WTC11 (cell line): Measurements from ENCODE around the gene VSX2. TPM values are rescaled to one million over a fixed set of nuclear protein-coding genes. Genes with fewer than 3 reads are reported as not detected.

Source experiments
- ATAC-seq: fragments of 200-7000 bp; cut with Tn5 transposase; 2 replicates; pipeline ENCODE4 v1.10.0; 2021; ENCODE audit warnings: mild to moderate bottlenecking, moderate library complexity
- CTCF ChIA-PET: fragments of 300-600 bp; sonication (Branson Sonifier 250); formaldehyde crosslinking; loops from one replicate; lab custom pipeline; 2021; ENCODE audit warnings: antibody characterized with exemption; lab: Charles Lee
- POLR2A ChIA-PET: fragments of 350-600 bp; sonication (Branson Sonifier 250); formaldehyde crosslinking; loops from one replicate; lab custom pipeline; 2021; ENCODE audit warnings: antibody characterized with exemption; lab: Charles Lee
- DNase-seq: peaks from one replicate; pipeline ENCODE4 v3.0.0; 2021; ENCODE audit warnings: low spot score
- H3K27ac Mint-ChIP-seq: 2 replicates; pipeline ENCODE4 v1.8.0; 2021; ENCODE audit warnings: mixed read lengths
- H3K27me3 Mint-ChIP-seq: 2 replicates; pipeline ENCODE4 v1.8.0; 2021; ENCODE audit warnings: low read depth, mild to moderate bottlenecking, moderate library complexity, mixed read lengths
- H3K36me3 Mint-ChIP-seq: 2 replicates; pipeline ENCODE4 v1.8.0; 2021; ENCODE audit warnings: mixed read lengths
- H3K4me1 Mint-ChIP-seq: 2 replicates; pipeline ENCODE4 v1.8.0; 2022; ENCODE audit warnings: mixed read lengths
- H3K4me3 Mint-ChIP-seq: 2 replicates; pipeline ENCODE4 v1.8.0; 2021; ENCODE audit warnings: mild to moderate bottlenecking, moderate library complexity, mixed read lengths
- H3K9me3 Mint-ChIP-seq: 2 replicates; pipeline ENCODE4 v1.8.0; 2021; ENCODE audit warnings: mixed read lengths
- ARID4B ChIP-seq: sonication (generic); formaldehyde crosslinking; IDR thresholded peaks from 2 replicates; pipeline ENCODE4 v1.8.0; 2023; ENCODE audit warnings: missing genetic modification reagents, mild to moderate bottlenecking, borderline replicate concordance
- E2F1 ChIP-seq: sonication (generic); formaldehyde crosslinking; IDR thresholded peaks from 2 replicates; pipeline ENCODE4 v1.8.0; 2022; ENCODE audit warnings: mild to moderate bottlenecking, missing genetic modification reagents
- FOXK1 ChIP-seq: sonication (generic); formaldehyde crosslinking; IDR thresholded peaks from 2 replicates; pipeline ENCODE4 v1.8.0; 2022; ENCODE audit warnings: mild to moderate bottlenecking, moderate library complexity, missing genetic modification reagents
- GABPB1 ChIP-seq: sonication (generic); formaldehyde crosslinking; IDR thresholded peaks from 2 replicates; pipeline ENCODE4 v1.8.1; 2023; ENCODE audit warnings: mild to moderate bottlenecking, missing genetic modification reagents
- NFE2L1 ChIP-seq: sonication (generic); formaldehyde crosslinking; IDR thresholded peaks from 2 replicates; pipeline ENCODE4 v1.8.1; 2023; ENCODE audit warnings: missing genetic modification reagents
- NR1H2 ChIP-seq: sonication (generic); formaldehyde crosslinking; IDR thresholded peaks from 2 replicates; pipeline ENCODE4 v1.9.0; 2021; ENCODE audit warnings: mild to moderate bottlenecking, moderate library complexity, missing genetic modification reagents
- NR3C1 ChIP-seq: sonication (generic); formaldehyde crosslinking; conservative IDR thresholded peaks from 2 replicates; pipeline ENCODE4 v1.8.1; 2023; ENCODE audit warnings: low read depth, mild to moderate bottlenecking, missing genetic modification reagents
- ZNF232 ChIP-seq: sonication (generic); formaldehyde crosslinking; IDR thresholded peaks from 2 replicates; pipeline ENCODE4 v1.8.0; 2022; ENCODE audit warnings: mild to moderate bottlenecking, missing genetic modification reagents
- ZNF512 ChIP-seq: sonication (generic); formaldehyde crosslinking; IDR thresholded peaks from 2 replicates; pipeline ENCODE4 v1.8.1; 2022; ENCODE audit warnings: missing genetic modification reagents, borderline replicate concordance
- total RNA-seq: library from RNA; stranded (reverse); gene quantifications from 3 replicates; pipeline ENCODE4 v1.2.3, GENCODE V29; 2021
- TF ChIP-seq, protein P1 (sequence below): sonication (generic); formaldehyde crosslinking; IDR thresholded peaks from 2 replicates; pipeline ENCODE4 v1.8.1; 2023; ENCODE audit warnings: mild to moderate bottlenecking, moderate library complexity, missing genetic modification reagents
- TF ChIP-seq, protein P2 (sequence below): sonication (generic); formaldehyde crosslinking; IDR thresholded peaks from 2 replicates; pipeline ENCODE4 v1.8.0; 2022; ENCODE audit warnings: mild to moderate bottlenecking, missing genetic modification reagents
- TF ChIP-seq, protein P3 (sequence below): fragments of 250-450 bp; sonication (Bioruptor Pico); IDR thresholded peaks from 2 replicates; pipeline ENCODE4 v2.1.2; 2022; ENCODE audit warnings: mild to moderate bottlenecking, moderate library complexity

VSX2 gene
- total RNA-seq, 1 experiment from 2014 or later: not detected

DNA sequence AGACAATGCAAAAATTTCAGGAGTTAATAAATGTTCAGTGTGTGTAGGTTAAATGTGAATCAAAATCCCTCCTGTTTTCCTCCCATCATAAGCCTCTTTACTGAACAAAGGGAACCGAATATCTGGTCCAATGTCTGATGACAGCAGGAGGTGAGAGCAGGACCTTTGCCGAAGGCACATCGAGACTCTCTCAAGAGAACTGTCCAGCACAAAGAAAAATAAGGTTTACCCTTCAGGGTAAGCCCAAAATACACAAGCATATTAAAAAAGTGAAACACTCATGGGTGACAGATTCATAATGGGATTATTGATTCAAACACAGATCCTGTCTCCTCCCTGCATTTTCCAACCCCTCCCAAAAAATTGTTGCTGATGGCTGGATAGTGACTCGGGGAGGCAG is 4.2 kb upstream of the VSX2 start (continued):
- TF ChIP-seq ARID4B (CRISPR knock-in tag) (no peak), NR1H2 (CRISPR knock-in tag) (no peak), ZNF512 (CRISPR knock-in tag) (no peak)
- TF ChIP-seq, protein P1, sequence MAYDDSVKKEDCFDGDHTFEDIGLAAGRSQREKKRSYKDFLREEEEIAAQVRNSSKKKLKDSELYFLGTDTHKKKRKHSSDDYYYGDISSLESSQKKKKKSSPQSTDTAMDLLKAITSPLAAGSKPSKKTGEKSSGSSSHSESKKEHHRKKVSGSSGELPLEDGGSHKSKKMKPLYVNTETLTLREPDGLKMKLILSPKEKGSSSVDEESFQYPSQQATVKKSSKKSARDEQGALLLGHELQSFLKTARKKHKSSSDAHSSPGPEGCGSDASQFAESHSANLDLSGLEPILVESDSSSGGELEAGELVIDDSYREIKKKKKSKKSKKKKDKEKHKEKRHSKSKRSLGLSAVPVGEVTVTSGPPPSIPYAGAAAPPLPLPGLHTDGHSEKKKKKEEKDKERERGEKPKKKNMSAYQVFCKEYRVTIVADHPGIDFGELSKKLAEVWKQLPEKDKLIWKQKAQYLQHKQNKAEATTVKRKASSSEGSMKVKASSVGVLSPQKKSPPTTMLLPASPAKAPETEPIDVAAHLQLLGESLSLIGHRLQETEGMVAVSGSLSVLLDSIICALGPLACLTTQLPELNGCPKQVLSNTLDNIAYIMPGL (CRISPR knock-in tag): no peak

GRCh38 chr14:74237441-74237840 is 1.8 kb upstream of the VSX2 start:
- DNase-seq: no peak
- no peak for ATAC-seq
- H3K4me1 Mint-ChIP-seq: peaks cover 11% of the 10 kb centered on the region
- H3K27ac Mint-ChIP-seq: no peak overlapping the region
- no peak overlapping the region for H3K4me3 Mint-ChIP-seq
- TF ChIP-seq FOXK1 (CRISPR knock-in tag) (no peak), E2F1 (no peak), NFE2L1 (CRISPR knock-in tag) (no peak), NR3C1 (CRISPR knock-in tag) (no peak), ZNF232 (CRISPR knock-in tag) (no peak), ZNF512 (CRISPR knock-in tag) (no peak), GABPB1 (no peak)
- TF ChIP-seq, protein P2, sequence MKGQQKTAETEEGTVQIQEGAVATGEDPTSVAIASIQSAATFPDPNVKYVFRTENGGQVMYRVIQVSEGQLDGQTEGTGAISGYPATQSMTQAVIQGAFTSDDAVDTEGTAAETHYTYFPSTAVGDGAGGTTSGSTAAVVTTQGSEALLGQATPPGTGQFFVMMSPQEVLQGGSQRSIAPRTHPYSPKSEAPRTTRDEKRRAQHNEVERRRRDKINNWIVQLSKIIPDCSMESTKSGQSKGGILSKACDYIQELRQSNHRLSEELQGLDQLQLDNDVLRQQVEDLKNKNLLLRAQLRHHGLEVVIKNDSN (CRISPR knock-in tag): no peak
- TF ChIP-seq, protein P3, sequence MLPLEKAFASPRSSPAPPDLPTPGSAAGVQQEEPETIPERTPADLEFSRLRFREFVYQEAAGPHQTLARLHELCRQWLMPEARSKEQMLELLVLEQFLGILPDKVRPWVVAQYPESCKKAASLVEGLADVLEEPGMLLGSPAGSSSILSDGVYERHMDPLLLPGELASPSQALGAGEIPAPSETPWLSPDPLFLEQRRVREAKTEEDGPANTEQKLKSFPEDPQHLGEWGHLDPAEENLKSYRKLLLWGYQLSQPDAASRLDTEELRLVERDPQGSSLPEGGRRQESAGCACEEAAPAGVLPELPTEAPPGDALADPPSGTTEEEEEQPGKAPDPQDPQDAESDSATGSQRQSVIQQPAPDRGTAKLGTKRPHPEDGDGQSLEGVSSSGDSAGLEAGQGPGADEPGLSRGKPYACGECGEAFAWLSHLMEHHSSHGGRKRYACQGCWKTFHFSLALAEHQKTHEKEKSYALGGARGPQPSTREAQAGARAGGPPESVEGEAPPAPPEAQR (CRISPR knock-in tag): no peak
- H3K27me3 Mint-ChIP-seq: peaks cover 78% of the 10 kb centered on the region
- POLR2A ChIA-PET: no interaction called here
- CTCF ChIA-PET: interaction anchor here (1.7 to 2.3 kb wide), 2 partner anchors 15 to 20 kb away, joined by 7 to 14 read pairs; no protein-coding TSS in a partner anchor
- H3K36me3 Mint-ChIP-seq: peaks cover under 1% of the 10 kb centered on the region; the same call in 1 of the 2 replicates
- H3K9me3 Mint-ChIP-seq: peaks cover under 1% of the 10 kb centered on the region
